OCI-LY1 (cell line): ENCODE results near the gene SETDB1.

Source experiments
- H2AFZ ChIP-seq: fragments of 200-600 bp; sonication (generic), shearing (Covaris generic); 2 replicates; pipeline ENCODE4 v1.6.0; 2014; ENCODE audit warnings: antibody characterized with exemption, mild to moderate bottlenecking, low read length
- H3F3A ChIP-seq: fragments of 200-600 bp; sonication (generic), shearing (Covaris generic); 2 replicates; pipeline ENCODE4 v1.6.0; 2014; ENCODE audit warnings: mild to moderate bottlenecking, antibody characterized with exemption, low read length, moderate library complexity; ENCODE audit not compliant: insufficient read depth
- H3K27ac ChIP-seq: fragments of 200-600 bp; sonication (generic); 2 replicates; pipeline ENCODE4 v1.5.1; 2014; ENCODE audit warnings: low read length, mixed run types, mild to moderate bottlenecking, low read depth; ENCODE audit not compliant: poor library complexity, severe bottlenecking
- H3K27me3 ChIP-seq: fragments of 200-600 bp; sonication (generic); 2 replicates; pipeline ENCODE4 v1.6.0; 2014; ENCODE audit warnings: antibody characterized with exemption, mild to moderate bottlenecking, low read length, moderate library complexity; ENCODE audit not compliant: insufficient read depth
- H3K36me3 ChIP-seq: fragments of 200-600 bp; sonication (generic); 2 replicates; pipeline ENCODE4 v1.6.1; 2014; ENCODE audit warnings: mild to moderate bottlenecking, antibody characterized with exemption, low read length, moderate library complexity, mixed read lengths; ENCODE audit not compliant: insufficient read depth
- H3K4me1 ChIP-seq: fragments of 200-600 bp; sonication (generic); 2 replicates; pipeline ENCODE4 v1.5.1; 2014; ENCODE audit warnings: mild to moderate bottlenecking, low read length, moderate library complexity; ENCODE audit not compliant: insufficient read depth, severe bottlenecking
- H3K4me2 ChIP-seq: fragments of 200-600 bp; sonication (generic), shearing (Covaris generic); 2 replicates; pipeline ENCODE4 v1.6.1; 2014; ENCODE audit warnings: low read length
- H3K4me3 ChIP-seq: fragments of 200-600 bp; sonication (generic); 2 replicates; pipeline ENCODE4 v1.5.1; 2014; ENCODE audit warnings: low read length, low read depth, mild to moderate bottlenecking, mixed read lengths; ENCODE audit not compliant: poor library complexity, severe bottlenecking
- H3K79me2 ChIP-seq: fragments of 200-600 bp; shearing (Covaris generic); 2 replicates; pipeline ENCODE4 v1.6.1; 2016; ENCODE audit warnings: mixed run types, low read length, mixed read lengths; ENCODE audit not compliant: insufficient read depth
- H3K9ac ChIP-seq: fragments of 200-600 bp; sonication (generic), shearing (Covaris generic); 2 replicates; pipeline ENCODE4 v1.6.1; 2014; ENCODE audit warnings: mild to moderate bottlenecking, low read length, mixed read lengths
- H3K9me2 ChIP-seq: fragments of 200-600 bp; sonication (generic), shearing (Covaris generic); 2 replicates; pipeline ENCODE4 v1.6.1; 2014; ENCODE audit warnings: low read depth, mild to moderate bottlenecking, low read length, mixed read lengths
- H3K9me3 ChIP-seq: fragments of 200-600 bp; shearing (Covaris generic); 2 replicates; pipeline ENCODE4 v1.6.1; 2014; ENCODE audit warnings: low read length, mixed read lengths
- H4K20me1 ChIP-seq: fragments of 200-600 bp; sonication (generic), shearing (Covaris generic); 2 replicates; pipeline ENCODE4 v1.6.0; 2016; ENCODE audit warnings: mild to moderate bottlenecking, low read length; ENCODE audit not compliant: insufficient read depth
- EZH2 ChIP-seq: fragments of 200-600 bp; sonication (generic), shearing (Covaris generic); IDR thresholded peaks from 2 replicates; pipeline ENCODE4 v1.8.0; 2017; ENCODE audit warnings: borderline replicate concordance, mixed run types, mild to moderate bottlenecking, antibody characterized with exemption, low read length, moderate library complexity, mixed read lengths
- TF ChIP-seq, protein P1 (sequence below): fragments of 200-600 bp; sonication (generic), shearing (Covaris generic); IDR thresholded peaks from 2 replicates; pipeline ENCODE4 v1.5.1; 2017; ENCODE audit warnings: mild to moderate bottlenecking, antibody characterized with exemption, low read length, moderate library complexity, mixed read lengths

The SETDB1 gene

DNA sequence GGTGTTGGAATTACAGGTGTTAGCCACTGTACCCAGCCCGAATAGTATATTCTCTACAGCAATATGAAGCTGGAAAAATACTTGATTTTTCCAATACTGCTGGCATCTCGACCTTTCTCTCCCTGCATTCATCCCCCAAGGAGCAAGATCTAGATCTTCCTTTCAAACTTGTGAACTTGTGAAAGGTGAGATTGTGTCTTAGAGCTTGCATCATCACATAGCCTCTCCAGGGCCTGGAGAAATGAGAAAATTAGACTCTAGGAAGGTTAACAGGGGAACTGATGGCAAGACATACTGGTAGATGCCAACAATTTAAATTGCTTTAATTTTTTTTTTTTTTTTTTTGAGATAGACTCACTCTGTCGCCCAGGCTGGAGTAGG is 84.2 kb downstream of the SETDB1 start:
- Histone ChIP-seq H3K4me1 (peaks cover 48% of the 10 kb centered on the region), H2AFZ (no peak overlapping the region), H3K9me2 (no peaks in the 10 kb centered on the region), H3K9me3 (no peaks in the 10 kb centered on the region), H3K79me2 (no peaks in the 10 kb centered on the region), H3K27ac (no peak overlapping the region), H3K9ac (no peak overlapping the region), H3K36me3 (no peaks in the 10 kb centered on the region), H3K4me3 (no peak overlapping the region), H4K20me1 (no peaks in the 10 kb centered on the region), H3K27me3 (no peaks in the 10 kb centered on the region), H3K4me2 (no peak overlapping the region), H3F3A (no peaks in the 10 kb centered on the region)
- TF ChIP-seq, protein P1, sequence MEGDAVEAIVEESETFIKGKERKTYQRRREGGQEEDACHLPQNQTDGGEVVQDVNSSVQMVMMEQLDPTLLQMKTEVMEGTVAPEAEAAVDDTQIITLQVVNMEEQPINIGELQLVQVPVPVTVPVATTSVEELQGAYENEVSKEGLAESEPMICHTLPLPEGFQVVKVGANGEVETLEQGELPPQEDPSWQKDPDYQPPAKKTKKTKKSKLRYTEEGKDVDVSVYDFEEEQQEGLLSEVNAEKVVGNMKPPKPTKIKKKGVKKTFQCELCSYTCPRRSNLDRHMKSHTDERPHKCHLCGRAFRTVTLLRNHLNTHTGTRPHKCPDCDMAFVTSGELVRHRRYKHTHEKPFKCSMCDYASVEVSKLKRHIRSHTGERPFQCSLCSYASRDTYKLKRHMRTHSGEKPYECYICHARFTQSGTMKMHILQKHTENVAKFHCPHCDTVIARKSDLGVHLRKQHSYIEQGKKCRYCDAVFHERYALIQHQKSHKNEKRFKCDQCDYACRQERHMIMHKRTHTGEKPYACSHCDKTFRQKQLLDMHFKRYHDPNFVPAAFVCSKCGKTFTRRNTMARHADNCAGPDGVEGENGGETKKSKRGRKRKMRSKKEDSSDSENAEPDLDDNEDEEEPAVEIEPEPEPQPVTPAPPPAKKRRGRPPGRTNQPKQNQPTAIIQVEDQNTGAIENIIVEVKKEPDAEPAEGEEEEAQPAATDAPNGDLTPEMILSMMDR = no peak
- TF ChIP-seq EZH2 = no peak

DNA sequence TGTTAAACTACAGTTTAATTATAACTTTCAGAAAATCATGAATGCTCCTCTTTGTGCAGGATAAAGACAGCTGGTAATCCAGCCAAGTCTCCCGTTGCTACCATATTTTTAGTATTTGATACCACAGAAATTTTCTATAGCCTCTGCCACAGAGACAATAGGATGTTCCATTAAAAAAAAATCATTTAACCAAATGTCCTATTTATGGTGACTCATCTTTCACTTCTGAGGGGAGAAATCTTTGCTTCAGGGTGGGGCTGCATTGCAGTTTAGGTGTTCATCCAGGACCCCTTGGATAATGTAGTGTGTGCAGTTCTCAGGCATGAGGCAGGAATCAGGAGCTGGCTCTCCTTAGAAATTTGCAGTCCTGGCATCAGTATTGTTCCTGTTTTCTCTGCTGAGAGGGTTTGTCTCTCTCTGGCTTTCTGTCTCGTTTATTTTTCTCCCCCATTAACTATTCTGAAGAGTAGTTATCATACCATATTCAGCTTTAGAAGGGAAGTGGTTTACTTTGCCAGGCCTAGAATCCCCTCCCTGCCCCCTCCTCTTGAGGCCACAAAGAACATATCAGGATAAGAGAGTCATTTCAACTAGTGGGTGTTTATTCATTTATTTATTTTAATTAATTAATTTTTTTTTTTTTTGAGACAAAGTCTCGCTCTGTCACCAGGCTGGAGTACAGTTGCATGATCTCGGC is 85.1 kb downstream of the SETDB1 start:
- no peak overlapping the region for H3K4me3 ChIP-seq
- H4K20me1 ChIP-seq = no peaks in the 10 kb centered on the region
- H2AFZ ChIP-seq = no peak overlapping the region
- H3K27ac ChIP-seq = no peak overlapping the region
- H3F3A ChIP-seq = no peaks in the 10 kb centered on the region
- H3K9me2 ChIP-seq = no peaks in the 10 kb centered on the region
- no peak overlapping the region for H3K4me2 ChIP-seq
- H3K79me2 ChIP-seq = no peaks in the 10 kb centered on the region
- no peak overlapping the region; the same call in 1 of the 2 replicates for H3K9ac ChIP-seq
- no peaks in the 10 kb centered on the region for H3K36me3 ChIP-seq
- no peaks in the 10 kb centered on the region for H3K9me3 ChIP-seq
- TF ChIP-seq, protein P1 = no peak
- no peak for TF ChIP-seq EZH2
- peaks cover 38% of the 10 kb centered on the region for H3K4me1 ChIP-seq
- H3K27me3 ChIP-seq = no peaks in the 10 kb centered on the region

DNA sequence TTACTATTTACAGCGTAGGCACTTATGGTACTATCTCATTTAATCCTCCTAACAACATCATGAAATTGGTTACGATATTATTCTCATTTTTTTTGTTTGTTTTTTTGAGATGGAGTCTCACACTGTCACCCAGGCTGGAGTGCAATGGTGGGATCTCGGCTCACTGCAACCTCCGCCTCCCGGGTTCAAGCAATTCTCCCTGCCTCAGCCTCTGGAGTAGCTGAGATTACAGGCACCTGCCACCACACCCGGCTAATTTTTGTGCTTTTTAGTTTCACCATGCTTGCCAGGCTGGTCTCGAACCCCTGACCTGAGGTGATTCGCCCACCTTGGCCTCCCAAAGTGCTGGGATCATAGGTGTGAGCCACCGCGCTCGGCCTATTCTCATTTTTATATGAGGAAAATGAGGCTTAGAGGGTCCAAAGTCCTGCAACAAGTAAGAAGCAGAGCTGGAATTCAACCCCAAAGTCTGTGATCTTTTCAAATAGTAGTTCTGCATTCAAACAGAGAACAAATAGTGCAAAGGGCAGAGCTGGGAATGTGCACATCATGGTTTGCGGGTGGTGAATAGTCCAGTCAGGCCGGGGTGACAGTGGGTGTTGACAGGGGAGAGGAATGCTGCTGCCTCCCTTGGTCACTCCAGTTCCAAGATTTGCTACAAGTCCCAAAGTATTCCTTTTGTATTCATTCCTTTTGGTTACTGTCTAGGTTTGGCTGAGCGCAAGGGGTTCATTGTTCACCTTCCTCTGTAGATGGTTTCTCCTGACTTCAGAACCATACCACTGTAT is 86.7 kb downstream of the SETDB1 start:
- Histone ChIP-seq H3K9me2 (no peaks in the 10 kb centered on the region), H3K27me3 (no peaks in the 10 kb centered on the region), H3K4me3 (no peak overlapping the region), H2AFZ (no peak overlapping the region), H4K20me1 (no peaks in the 10 kb centered on the region), H3K9ac (no peak overlapping the region), H3K4me2 (no peak overlapping the region), H3K36me3 (no peaks in the 10 kb centered on the region), H3K9me3 (no peaks in the 10 kb centered on the region), H3K4me1 (peaks cover 24% of the 10 kb centered on the region), H3K27ac (no peak overlapping the region), H3K79me2 (no peaks in the 10 kb centered on the region), H3F3A (no peaks in the 10 kb centered on the region)
- TF ChIP-seq, protein P1 = no peak
- no peak for TF ChIP-seq EZH2
